ENCODE measurements around the gene C11orf68. TPM values are rescaled to one million over a fixed set of nuclear protein-coding genes. Genes with fewer than 3 reads are reported as not detected.

C11orf68 gene
- polyA plus RNA-seq, 4 donors: 36.8 to 50.2 (median 38.8) TPM

DNA sequence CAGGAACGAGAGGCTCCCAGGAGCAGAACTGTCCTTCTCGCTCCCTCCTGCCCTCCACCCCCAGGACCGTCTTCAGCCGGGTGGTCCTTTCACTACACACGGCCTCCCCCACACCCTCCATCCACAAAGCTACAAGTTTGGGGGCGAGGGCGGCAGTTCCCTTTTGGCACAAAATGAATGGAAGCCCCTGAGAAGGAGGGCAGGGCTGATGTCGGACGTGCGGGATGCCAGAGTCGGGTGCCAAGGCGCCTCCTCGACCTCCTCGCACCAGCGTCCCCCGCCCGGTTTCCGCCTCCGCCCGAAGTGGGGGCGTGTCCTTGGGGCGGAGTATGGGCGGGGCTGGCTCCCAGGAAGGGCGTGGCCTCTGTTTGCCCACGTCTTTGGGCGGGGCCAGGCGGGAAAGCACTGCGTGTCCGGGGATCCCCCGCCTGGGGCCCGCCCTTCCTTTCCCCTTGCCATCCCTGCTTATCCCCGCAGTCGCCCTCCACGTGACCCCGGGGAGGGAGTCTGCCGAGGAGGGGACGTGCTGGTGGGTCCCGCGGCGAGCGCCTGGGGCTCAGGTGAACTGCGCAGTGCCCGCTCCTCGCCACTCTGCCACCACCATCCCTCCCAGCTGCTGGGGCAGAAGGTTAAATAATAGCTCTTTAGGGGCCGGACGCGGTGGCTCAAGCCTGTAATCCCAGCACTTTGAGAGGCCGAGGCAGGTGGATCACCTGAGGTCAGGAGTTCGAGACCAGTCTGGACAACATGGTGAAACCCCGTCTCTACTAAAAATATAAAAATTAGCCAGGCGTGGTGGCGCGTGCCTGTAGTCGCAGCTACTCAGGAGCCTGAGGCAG lies 45.3 kb downstream of the C11orf68 start:
- DNase-seq (ENCODE audit: low read depth in 4 of 4, low spot score in 3 of 4): peak in 3 of 4 donors; percentile 79 to 86 (median 80)

DNA sequence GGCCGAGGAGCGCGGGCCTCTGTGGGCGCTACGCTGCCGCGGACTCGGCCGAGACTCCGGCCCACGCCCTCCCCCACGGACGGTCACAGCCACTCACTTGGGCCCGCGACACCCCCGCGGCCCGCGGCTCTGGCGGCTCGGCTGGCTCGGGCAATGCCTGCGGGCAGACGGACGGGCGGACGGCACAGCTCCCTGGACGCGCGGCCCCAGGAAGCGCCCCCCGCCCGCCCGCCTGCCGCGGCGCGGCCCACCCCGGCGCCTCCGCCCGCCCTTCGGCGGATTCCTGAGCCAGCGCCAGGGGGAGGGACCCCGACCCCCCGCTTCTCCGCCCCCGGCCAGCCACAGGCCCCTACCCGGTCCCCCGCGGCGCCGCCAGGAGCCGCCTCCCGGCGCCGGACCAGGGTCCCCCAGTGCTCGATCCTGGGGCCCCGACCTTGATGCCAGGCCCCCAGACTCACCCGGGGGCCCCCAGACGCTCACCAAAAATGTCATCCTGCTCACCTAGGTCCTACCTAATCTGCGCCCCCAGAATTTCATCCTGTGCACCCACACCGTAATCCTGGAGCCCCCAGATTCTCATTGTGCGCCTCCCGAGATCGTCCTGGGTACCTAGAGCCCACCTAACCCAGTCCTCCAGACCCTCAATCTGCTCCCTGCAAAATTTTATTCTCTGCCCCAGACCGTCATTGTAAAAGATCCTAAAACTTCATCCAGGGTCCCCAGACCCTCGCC lies 46.1 kb downstream of the C11orf68 start, which contains the start of gene EFEMP2:
EFEMP2 (minus strand) TSS at position 215 of the 732 bp plus-strand sequence. CDS start 446 bp downstream, outside the sequence.
- DNase-seq (ENCODE audit: low read depth in 4 of 4, low spot score in 3 of 4): no peak

- no peak for DNase-seq (ENCODE audit: low read depth in 4 of 4, low spot score in 3 of 4)
These were observed 46.9 kb downstream of the C11orf68 start for GRCh38 chr11:65871811-65872548.

DNA sequence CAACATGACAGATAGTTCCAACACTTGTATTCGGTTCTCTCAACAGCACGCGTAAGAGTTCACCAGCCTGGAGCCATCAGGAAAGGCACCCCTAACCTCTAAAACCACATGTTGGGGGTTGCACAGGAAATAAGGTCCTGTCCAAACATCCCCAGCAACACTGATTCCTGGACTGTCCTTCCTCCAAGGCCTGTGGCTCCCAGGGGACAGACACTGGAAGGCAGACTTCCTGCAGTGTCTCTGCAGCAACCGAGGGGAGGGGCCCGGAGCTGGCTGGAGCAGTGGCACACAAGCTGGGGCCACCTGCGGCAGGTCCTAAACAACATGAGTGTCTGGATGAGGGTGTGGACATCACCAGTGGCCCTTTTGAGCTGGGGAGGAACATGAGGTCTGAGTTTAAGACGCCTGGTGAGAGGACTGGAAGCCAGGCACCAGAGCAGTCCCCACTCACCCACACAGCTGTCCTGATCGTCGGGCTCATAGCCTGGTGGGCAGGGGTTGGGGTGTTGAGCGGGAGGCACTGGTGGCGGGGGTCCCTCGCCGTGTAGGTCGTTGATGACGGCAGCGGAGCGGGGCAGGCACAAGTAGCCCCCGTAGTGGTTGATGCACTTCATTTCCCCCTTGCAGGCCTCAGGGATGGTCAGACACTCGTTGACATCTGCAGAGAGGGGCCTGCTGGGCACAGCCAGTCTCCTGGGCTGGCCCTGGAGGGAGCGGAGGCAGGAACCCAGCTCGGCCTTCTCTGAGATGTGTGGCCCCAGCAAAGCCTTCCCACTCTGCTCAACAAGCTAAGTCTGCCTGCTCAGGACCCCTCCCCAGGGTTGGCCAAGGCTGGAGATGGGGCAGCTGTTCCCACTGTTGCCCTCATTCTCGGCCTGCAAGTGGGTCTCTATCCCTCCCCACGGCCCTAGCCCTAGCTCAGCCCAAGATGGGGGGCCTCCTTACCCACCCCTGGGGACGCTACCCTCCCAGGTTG lies 47.9 kb downstream of the C11orf68 start:
- no peak for DNase-seq (ENCODE audit: low read depth in 4 of 4, low spot score in 3 of 4)

GRCh38 chr11:65870307-65870658 lies 48.6 kb downstream of the C11orf68 start:
- no peak for DNase-seq (ENCODE audit: low read depth in 4 of 4, low spot score in 3 of 4)

- no peak for DNase-seq (ENCODE audit: low read depth in 4 of 4, low spot score in 3 of 4)
These were observed 49.1 kb downstream of the C11orf68 start for GRCh38 chr11:65869643-65870306.

DNA sequence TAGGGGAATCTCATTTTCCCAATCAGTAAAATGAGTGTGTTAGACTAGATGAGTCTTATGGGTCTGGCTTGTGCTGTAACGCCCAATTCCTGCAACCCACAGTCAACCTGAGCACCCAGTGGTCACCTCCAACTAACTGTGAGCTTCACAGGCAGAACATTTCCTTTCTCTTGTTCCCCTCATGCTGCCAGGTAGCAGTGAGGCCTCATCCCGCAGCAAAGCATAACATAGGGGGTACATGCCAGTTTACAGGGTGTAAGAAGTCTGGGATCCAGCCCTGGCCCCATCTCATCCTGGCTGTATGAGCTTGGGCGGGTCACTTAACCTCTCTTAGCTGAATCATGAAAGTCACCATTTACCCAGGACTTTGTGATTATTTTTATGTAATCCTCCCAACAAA lies 50.0 kb downstream of the C11orf68 start:
- no peak for DNase-seq (ENCODE audit: low read depth in 4 of 4, low spot score in 3 of 4)

DNA sequence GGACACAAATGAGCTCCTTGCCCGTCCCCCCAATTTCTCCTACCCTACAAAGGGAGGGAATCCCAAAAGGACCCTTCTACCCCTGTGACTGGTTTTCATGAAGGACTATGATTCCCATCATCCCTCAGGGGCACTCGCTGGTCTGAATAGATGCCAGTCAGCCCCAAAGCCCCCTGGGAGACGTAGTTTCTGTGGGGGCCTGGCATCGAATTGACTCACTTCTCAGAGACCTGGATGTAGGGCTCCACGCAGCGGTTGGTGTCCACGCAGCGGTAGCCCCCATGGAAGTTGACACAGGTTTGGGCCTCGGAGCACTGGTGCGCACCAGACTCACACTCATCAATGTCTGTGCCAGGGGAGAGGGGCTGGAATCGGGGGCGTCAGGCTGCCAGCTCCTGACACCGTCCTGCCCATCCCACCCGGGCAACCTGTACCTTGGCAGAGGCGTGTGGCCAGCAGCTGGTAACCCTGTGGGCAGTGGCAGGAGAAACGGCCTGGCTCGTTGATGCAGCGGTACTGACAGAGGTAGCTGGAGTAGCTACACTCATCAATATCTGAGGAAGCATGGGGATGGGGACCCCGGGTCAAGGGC lies 50.7 kb downstream of the C11orf68 start:
- no peak for DNase-seq (ENCODE audit: low read depth in 4 of 4, low spot score in 3 of 4)

GRCh38 chr11:65867284-65868071 lies 51.4 kb downstream of the C11orf68 start:
- no peak for DNase-seq (ENCODE audit: low read depth in 4 of 4, low spot score in 3 of 4)

Other genes with a start within 250 kb of the C11orf68 start
- 10 to 100 TPM; 47.9 to 80.4 (median 65.7) TPM for gene KAT5, start 206.8 kb downstream of the C11orf68 start, polyA plus RNA-seq (ENCODE audit: insufficient read length in 4 of 4)
- 10 to 100 TPM; 32.0 to 59.4 (median 36.5) TPM for gene RNASEH2C, start 198.3 kb downstream of the C11orf68 start, polyA plus RNA-seq (ENCODE audit: insufficient read length in 4 of 4)
- gene AP5B1, start 138.1 kb downstream of the C11orf68 start, polyA plus RNA-seq (ENCODE audit: insufficient read length in 4 of 4): 1 to 10 TPM; 2.7 to 9.7 (median 6.0) TPM
- gene OVOL1, start 132.0 kb downstream of the C11orf68 start, polyA plus RNA-seq (ENCODE audit: insufficient read length in 4 of 4): 10 to 100 TPM in 2 of 4 donors, 1 to 10 TPM in 1, under 1 TPM in 1; 0.23 to 15.9 (median 9.9) TPM
- 1 to 10 TPM; 2.0 to 4.1 (median 2.9) TPM for gene SNX32, start 85.1 kb downstream of the C11orf68 start, polyA plus RNA-seq (ENCODE audit: insufficient read length in 4 of 4)
- 100 to 1,000 TPM; 672 to 810 (median 730) TPM for gene CFL1, start 60.9 kb downstream of the C11orf68 start, polyA plus RNA-seq (ENCODE audit: insufficient read length in 4 of 4)
- gene MUS81, start 58.6 kb downstream of the C11orf68 start, polyA plus RNA-seq (ENCODE audit: insufficient read length in 4 of 4): 10 to 100 TPM; 40.5 to 64.2 (median 48.2) TPM
- 100 to 1,000 TPM; 102 to 212 (median 121) TPM for gene EFEMP2, start 46.3 kb downstream of the C11orf68 start, polyA plus RNA-seq (ENCODE audit: insufficient read length in 4 of 4)
- 1 to 10 TPM in 2 of 4 donors, under 1 TPM in 2; 0.92 to 1.4 (median 1.1) TPM for gene CTSW, start 39.2 kb downstream of the C11orf68 start, polyA plus RNA-seq (ENCODE audit: insufficient read length in 4 of 4)
- gene FIBP, start 30.6 kb downstream of the C11orf68 start, polyA plus RNA-seq (ENCODE audit: insufficient read length in 4 of 4): 10 to 100 TPM; 65.4 to 95.5 (median 90.1) TPM
- gene CCDC85B, start 28.4 kb downstream of the C11orf68 start, polyA plus RNA-seq (ENCODE audit: insufficient read length in 4 of 4): 10 to 100 TPM in 2 of 4 donors, 1 to 10 TPM in 2; 4.8 to 15.0 (median 9.7) TPM
- under 1 TPM in 2 of 4 donors, not detected in 2; 0.23 to 0.30 TPM for gene FOSL1, start 18.7 kb downstream of the C11orf68 start, polyA plus RNA-seq (ENCODE audit: insufficient read length in 4 of 4)
- 100 to 1,000 TPM in 1 of 4 donors, 10 to 100 TPM in 3; 73.8 to 106 (median 81.9) TPM for gene DRAP1, start 364 bp upstream of the C11orf68 start, polyA plus RNA-seq (ENCODE audit: insufficient read length in 4 of 4)
- not detected for gene TSGA10IP, start 26.4 kb upstream of the C11orf68 start, polyA plus RNA-seq (ENCODE audit: insufficient read length in 4 of 4)
- 10 to 100 TPM; 41.9 to 57.8 (median 47.7) TPM for gene SART1, start 42.7 kb upstream of the C11orf68 start, polyA plus RNA-seq (ENCODE audit: insufficient read length in 4 of 4)
- 10 to 100 TPM; 18.6 to 31.6 (median 27.8) TPM for gene EIF1AD, start 83.1 kb upstream of the C11orf68 start, polyA plus RNA-seq (ENCODE audit: insufficient read length in 4 of 4)
- 100 to 1,000 TPM; 256 to 283 (median 266) TPM for gene BANF1, start 83.4 kb upstream of the C11orf68 start, polyA plus RNA-seq (ENCODE audit: insufficient read length in 4 of 4)
- gene CST6, start 92.9 kb upstream of the C11orf68 start, polyA plus RNA-seq (ENCODE audit: insufficient read length in 4 of 4): not detected
- gene CATSPER1, start 107.4 kb upstream of the C11orf68 start, polyA plus RNA-seq (ENCODE audit: insufficient read length in 4 of 4): not detected
- gene GAL3ST3, start 130.1 kb upstream of the C11orf68 start, polyA plus RNA-seq (ENCODE audit: insufficient read length in 4 of 4): 1 to 10 TPM; 3.5 to 7.1 (median 4.3) TPM
- 100 to 1,000 TPM; 185 to 261 (median 236) TPM for gene SF3B2, start 133.3 kb upstream of the C11orf68 start, polyA plus RNA-seq (ENCODE audit: insufficient read length in 4 of 4)
- gene PACS1, start 151.2 kb upstream of the C11orf68 start, polyA plus RNA-seq (ENCODE audit: insufficient read length in 4 of 4): 10 to 100 TPM; 43.6 to 60.4 (median 49.3) TPM